ENCODE measurements around the gene CNTNAP2. TPM values are rescaled to one million over a fixed set of nuclear protein-coding genes. Genes with fewer than 3 reads are reported as not detected.

CNTNAP2 gene
- total RNA-seq, 1 experiment from 2014 or later = 64.5 TPM

DNA sequence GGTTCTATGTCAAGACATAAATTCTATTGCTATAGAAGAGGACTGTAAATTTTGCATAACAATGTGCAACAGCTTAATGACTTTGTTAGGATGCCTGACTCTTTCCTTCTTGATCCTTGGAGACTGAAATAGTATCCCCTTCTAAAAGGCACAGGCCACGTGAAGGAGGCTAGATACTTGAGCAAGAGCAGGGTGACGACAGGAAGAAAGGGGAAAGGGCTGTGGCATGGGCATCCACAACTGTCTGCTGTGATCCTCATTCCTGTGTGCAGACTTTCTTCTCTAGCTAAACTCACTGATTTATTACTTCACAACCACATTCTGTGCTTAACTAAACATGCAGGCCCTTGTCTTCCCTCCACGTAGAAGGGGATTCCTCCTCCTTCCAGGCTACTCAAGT, 1362.2 kb downstream of the CNTNAP2 start:
- H3K79me2 ChIP-seq (ENCODE audit: insufficient read depth, low read length) = no peaks in the 10 kb centered on the region
- no peak overlapping the region for H3K23ac ChIP-seq (ENCODE audit: insufficient read length, low read depth, low read length)
- no peaks in the 10 kb centered on the region for H4K20me1 ChIP-seq (ENCODE audit: control insufficient read depth, insufficient read depth, insufficient read length)
- no peaks in the 10 kb centered on the region for H3K27me3 ChIP-seq (ENCODE audit: insufficient read depth, low read length)
- no peaks in the 10 kb centered on the region for H3K9me3 ChIP-seq (ENCODE audit: control insufficient read depth, low read depth, low read length)
- H2BK120ac ChIP-seq (ENCODE audit: low read depth, low read length, poor library complexity, severe bottlenecking) = no peak overlapping the region
- no peak overlapping the region for H3K9ac ChIP-seq (ENCODE audit: extremely low read depth, insufficient read length, low read length)
- no peak overlapping the region for H4K5ac ChIP-seq (ENCODE audit: insufficient read length, low read depth, low read length)
- H2AK5ac ChIP-seq (ENCODE audit: insufficient read length, low read length) = no peak overlapping the region
- Mint-ChIP-seq H3K4me3 (no peak overlapping the region), H3K27ac (no peak overlapping the region), H3K9me3 (no peaks in the 10 kb centered on the region; a peak in 1 of 5 replicates), H3K4me1 (no peaks in the 10 kb centered on the region), H3K36me3 (ENCODE audit: insufficient read depth in 1 of 3, low read depth in 3 of 3) (no peaks in the 10 kb centered on the region; a peak in 1 of 7 replicates), H3K27me3 (ENCODE audit: low read depth) (no peaks in the 10 kb centered on the region)
- no peaks in the 10 kb centered on the region for H3K4me1 ChIP-seq (ENCODE audit: insufficient read depth, low read length)
- no peak overlapping the region for H3T11ph ChIP-seq (ENCODE audit: low read length)
- H2BK20ac ChIP-seq (ENCODE audit: low read depth, low read length, poor library complexity, severe bottlenecking) = no peak overlapping the region
- H3K4me2 ChIP-seq (ENCODE audit: insufficient read depth, insufficient read length, low read length) = no peak overlapping the region
- H3K4ac ChIP-seq (ENCODE audit: low read depth, low read length) = no peak overlapping the region
- no peak overlapping the region for H4K91ac ChIP-seq (ENCODE audit: insufficient read length, low read depth, low read length)
- TF ChIP-seq, protein P1, sequence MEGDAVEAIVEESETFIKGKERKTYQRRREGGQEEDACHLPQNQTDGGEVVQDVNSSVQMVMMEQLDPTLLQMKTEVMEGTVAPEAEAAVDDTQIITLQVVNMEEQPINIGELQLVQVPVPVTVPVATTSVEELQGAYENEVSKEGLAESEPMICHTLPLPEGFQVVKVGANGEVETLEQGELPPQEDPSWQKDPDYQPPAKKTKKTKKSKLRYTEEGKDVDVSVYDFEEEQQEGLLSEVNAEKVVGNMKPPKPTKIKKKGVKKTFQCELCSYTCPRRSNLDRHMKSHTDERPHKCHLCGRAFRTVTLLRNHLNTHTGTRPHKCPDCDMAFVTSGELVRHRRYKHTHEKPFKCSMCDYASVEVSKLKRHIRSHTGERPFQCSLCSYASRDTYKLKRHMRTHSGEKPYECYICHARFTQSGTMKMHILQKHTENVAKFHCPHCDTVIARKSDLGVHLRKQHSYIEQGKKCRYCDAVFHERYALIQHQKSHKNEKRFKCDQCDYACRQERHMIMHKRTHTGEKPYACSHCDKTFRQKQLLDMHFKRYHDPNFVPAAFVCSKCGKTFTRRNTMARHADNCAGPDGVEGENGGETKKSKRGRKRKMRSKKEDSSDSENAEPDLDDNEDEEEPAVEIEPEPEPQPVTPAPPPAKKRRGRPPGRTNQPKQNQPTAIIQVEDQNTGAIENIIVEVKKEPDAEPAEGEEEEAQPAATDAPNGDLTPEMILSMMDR (conservative IDR thresholded peaks at IDR 0.05) = no peak
- H2BK12ac ChIP-seq (ENCODE audit: insufficient read length, low read depth, low read length) = no peak overlapping the region
- no peak overlapping the region for H2BK15ac ChIP-seq (ENCODE audit: low read depth, low read length)
- no peak overlapping the region for H3K56ac ChIP-seq (ENCODE audit: insufficient read length, low read depth, low read length)
- H3K18ac ChIP-seq (ENCODE audit: insufficient read length, low read depth, low read length) = no peak overlapping the region
- no peaks in the 10 kb centered on the region for H3K79me1 ChIP-seq (ENCODE audit: insufficient read depth, low read depth, low read length, poor library complexity, severe bottlenecking)
- no peaks in the 10 kb centered on the region for H3K23me2 ChIP-seq (ENCODE audit: insufficient read length, low read depth, low read length, poor library complexity, severe bottlenecking)
- H4K8ac ChIP-seq (replicated peaks; ENCODE audit: insufficient read length, low read depth, low read length) = no peak overlapping the region
- H2AFZ ChIP-seq (ENCODE audit: low read length) = no peak overlapping the region
- H2BK5ac ChIP-seq (ENCODE audit: insufficient read length, low read length) = no peak overlapping the region
- H3K14ac ChIP-seq (ENCODE audit: insufficient read depth, low read length) = no peak overlapping the region
- no peak for DNase-seq
- no CpG with 5 or more reads among the region's 3 CpGs for WGBS (ENCODE audit: extremely low coverage, insufficient read length, low lambda C conversion rate)
- no peak overlapping the region for H3K27ac ChIP-seq (ENCODE audit: insufficient read length, low read depth, low read length)
